Brain microvascular endothelial cell (primary cell): ENCODE results near the gene TM9SF2.
"Not testable (repeated sequence)": the region's sequence is repeated elsewhere in the genome, so short reads cannot be mapped to it uniquely, and the experiment has no call there.

Source experiments
- DNase-seq: peaks from one replicate; pipeline ENCODE4 v3.0.0-alpha.2; 2020
- H3K27ac ChIP-seq: fragments of 250-450 bp; sonication (Bioruptor Pico); 2 replicates; pipeline ENCODE4 v1.5.1; 2020; ENCODE audit warnings: mild to moderate bottlenecking, moderate library complexity
- H3K27me3 ChIP-seq: fragments of 250-450 bp; sonication (Bioruptor Pico); replicated peaks from 2 replicates; pipeline ENCODE4 v1.5.1; 2020; ENCODE audit warnings: mild to moderate bottlenecking
- H3K36me3 ChIP-seq: fragments of 250-450 bp; sonication (Bioruptor Pico); replicated peaks from 2 replicates; pipeline ENCODE4 v1.5.1; 2020; ENCODE audit warnings: mild to moderate bottlenecking
- H3K4me3 ChIP-seq: 2 replicates; pipeline ENCODE4 v1.5.1; 2011; ENCODE audit warnings: low read depth, mild to moderate bottlenecking, control low read depth, low read length, moderate library complexity
- in situ Hi-C: cut with HindIII; loops from 2 replicates; pipeline ENCODE4 v1.10.0; 2017; ENCODE audit warnings: low sequenced_read_pairs, low pct_ligation_motif_present
- TF ChIP-seq, protein P1 (sequence below): IDR thresholded peaks from 2 replicates; pipeline ENCODE4 v1.5.1; 2011; ENCODE audit warnings: low read depth, mild to moderate bottlenecking, moderate library complexity, low read length, control low read depth, inconsistent platforms; ENCODE audit errors: missing control alignments

The TM9SF2 gene

DNA sequence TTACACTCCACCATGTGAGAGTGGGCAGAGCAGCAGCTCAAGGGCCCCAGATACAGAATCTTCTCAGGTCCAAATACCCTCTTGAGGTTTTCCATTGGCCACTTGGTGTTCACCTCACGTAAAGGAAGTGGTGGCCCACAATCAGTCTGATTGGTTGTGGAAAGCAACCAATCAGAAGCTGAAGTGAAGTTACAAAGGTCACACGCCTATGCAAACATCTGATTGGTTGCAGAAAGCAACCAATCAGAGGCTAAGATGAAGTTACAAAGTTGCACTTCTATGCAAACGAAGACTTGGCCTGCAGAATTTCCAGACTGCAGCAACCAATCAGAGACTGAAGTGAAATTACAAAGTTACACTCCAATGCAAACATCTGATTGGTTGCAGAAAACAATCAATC is 14.3 kb upstream of the TM9SF2 start:
- TF ChIP-seq, protein P1, sequence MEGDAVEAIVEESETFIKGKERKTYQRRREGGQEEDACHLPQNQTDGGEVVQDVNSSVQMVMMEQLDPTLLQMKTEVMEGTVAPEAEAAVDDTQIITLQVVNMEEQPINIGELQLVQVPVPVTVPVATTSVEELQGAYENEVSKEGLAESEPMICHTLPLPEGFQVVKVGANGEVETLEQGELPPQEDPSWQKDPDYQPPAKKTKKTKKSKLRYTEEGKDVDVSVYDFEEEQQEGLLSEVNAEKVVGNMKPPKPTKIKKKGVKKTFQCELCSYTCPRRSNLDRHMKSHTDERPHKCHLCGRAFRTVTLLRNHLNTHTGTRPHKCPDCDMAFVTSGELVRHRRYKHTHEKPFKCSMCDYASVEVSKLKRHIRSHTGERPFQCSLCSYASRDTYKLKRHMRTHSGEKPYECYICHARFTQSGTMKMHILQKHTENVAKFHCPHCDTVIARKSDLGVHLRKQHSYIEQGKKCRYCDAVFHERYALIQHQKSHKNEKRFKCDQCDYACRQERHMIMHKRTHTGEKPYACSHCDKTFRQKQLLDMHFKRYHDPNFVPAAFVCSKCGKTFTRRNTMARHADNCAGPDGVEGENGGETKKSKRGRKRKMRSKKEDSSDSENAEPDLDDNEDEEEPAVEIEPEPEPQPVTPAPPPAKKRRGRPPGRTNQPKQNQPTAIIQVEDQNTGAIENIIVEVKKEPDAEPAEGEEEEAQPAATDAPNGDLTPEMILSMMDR: no peak
- Histone ChIP-seq H3K4me3 (no peak overlapping the region), H3K36me3 (no peaks in the 10 kb centered on the region), H3K27ac (no peak overlapping the region), H3K27me3 (no peaks in the 10 kb centered on the region)
- in situ Hi-C loops: no loop called here
- DNase-seq: no peak

DNA sequence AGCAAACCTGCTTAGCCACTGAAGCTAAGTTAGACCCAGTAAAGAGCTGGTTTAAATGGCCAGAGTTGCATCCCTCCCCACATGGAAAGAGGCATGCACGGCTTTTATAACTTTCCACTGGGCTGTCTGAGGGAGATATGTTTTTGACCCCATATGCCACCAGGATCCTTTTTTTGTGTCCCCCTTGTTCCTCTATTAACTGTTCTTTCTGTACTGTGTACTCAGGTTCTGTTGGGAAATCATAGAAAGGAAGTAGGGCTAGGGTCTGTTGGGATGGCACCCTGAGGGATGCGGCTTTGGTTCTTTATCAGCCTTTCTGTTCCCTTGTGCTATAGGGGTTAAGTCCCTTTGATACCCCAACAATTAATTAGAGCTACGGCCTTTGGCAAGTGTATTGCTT is 12.2 kb upstream of the TM9SF2 start:
- no peaks in the 10 kb centered on the region for H3K27me3 ChIP-seq
- no peak for DNase-seq
- in situ Hi-C loops: no loop called here
- no peaks in the 10 kb centered on the region for H3K36me3 ChIP-seq
- TF ChIP-seq, protein P1: no peak
- H3K4me3 ChIP-seq: no peak overlapping the region
- H3K27ac ChIP-seq: no peak overlapping the region

DNA sequence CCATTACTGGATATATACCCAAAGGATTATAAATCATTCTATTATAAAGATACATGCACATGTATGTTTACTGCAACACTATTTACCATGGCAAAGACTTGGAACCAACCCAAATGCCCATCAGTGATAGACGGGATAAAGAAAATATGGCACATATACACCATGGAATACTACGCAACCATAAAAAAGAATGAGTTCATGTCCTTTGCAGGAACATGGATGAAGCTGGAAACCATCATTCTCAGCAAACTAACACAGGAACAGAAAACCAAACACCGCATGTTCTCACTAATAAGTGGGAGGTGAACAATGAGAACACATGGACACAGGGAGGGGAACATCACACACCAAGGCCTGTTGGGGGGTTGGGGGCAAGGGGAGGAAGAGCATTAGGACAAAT is 9.5 kb upstream of the TM9SF2 start:
- H3K27ac ChIP-seq, H3K4me3 ChIP-seq, H3K36me3 ChIP-seq, DNase-seq, in situ Hi-C loops, H3K27me3 ChIP-seq: not testable (repeated sequence)

DNA sequence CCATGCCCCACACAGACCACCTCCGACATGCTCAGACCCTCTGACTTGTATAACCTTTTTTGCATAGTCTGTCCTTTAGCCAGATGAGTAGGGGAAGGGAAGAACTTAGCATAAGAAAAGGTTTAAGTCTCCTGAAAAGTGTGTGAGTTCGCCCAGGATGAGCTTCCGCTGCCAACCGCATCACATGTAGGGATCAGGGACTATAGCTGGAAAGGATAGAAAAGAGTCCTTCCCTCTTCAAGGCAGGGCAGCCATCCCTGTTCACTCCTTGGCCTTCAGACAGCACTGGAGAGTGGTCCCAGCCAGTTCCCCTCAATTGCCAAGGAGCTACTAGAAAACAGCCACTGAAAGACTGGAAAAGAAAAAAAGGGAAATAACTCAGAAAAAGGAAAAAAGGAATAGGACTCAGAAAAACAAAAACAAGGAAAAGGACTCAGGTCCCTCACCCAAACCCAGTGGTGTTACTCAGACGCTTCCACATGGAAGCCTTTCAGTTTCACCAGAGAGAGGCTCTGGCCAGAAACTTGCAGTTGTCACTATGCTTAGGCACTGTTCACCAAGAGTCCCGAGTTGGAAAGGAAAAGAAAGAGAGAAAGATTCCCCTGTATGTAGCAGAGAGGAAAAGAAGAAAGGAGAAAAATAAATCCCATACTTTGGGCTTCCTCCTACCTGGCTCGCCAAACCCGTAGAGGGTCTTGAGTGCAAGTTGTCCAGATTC is 5.6 kb upstream of the TM9SF2 start:
- TF ChIP-seq, protein P1: no peak
- Histone ChIP-seq H3K27me3 (no peaks in the 10 kb centered on the region), H3K4me3 (no peak overlapping the region), H3K36me3 (no peaks in the 10 kb centered on the region), H3K27ac (no peak overlapping the region)
- DNase-seq: no peak
- in situ Hi-C loops: no loop called here

DNA sequence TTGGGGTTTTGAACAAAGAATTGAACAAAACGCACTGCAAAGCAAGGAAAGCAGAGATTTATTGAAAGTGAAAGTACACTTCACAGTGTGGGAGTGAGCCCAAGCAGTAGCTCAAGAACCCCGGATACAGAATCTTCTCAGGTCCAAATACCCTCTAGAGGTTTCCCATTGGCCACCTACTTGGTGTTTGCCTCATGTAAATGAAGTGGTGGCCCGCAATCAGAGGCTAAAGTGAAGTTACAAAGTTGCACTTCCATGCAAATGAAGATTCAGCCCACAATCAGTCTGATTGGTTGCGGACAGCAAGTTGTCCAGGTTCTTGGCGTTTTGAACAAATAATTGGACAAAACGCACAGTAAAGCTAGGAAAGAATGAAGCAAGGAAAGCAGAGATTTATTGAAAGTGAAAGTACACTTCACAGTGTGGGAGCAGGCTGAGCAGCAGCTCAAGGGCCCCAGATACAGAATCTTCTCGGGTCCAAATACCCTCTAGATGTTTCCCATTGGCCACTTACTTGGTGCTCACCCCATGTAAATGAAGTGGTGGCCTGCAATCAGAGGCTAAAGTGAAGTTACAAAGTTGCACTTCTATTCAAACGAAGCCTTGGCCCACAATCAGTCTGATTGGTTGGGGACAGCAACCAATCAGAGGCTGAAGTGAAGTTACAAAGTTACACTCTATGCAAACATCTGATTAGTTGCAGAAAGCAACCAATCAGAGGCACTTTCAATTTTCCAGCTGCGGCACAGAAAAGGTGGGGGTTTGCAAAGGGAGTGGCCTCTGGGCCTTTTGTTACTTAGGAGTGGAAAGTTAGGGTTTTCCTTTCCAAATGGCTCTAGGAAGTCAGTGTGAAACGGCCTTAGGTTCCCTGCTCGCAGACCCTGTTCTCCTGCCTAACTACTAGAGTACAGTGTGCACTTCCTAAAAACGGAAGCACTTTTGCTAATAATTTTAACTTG is 4.8 kb upstream of the TM9SF2 start:
- TF ChIP-seq, protein P1: no peak
- DNase-seq: peak; percentile 9
- Histone ChIP-seq H3K27ac (no peak overlapping the region), H3K36me3 (no peaks in the 10 kb centered on the region), H3K27me3 (no peaks in the 10 kb centered on the region), H3K4me3 (no peak overlapping the region)
- in situ Hi-C loops: no loop called here
